ENCODE results near the gene BCL3. TPM values are rescaled to one million over a fixed set of nuclear protein-coding genes. Genes with fewer than 3 reads are reported as not detected.
A peak's percentile ranks its signal among the peaks of the same experiment; 100 is the strongest.

Gene BCL3
- total RNA-seq, 1 experiment from 2014 or later, result 2.7 TPM

GRCh38 chr19:44749994-44750393 is 1.5 kb downstream of the BCL3 start:
- DNase-seq (ENCODE audit: low read depth, low spot score), result no peak
- in situ Hi-C loops (cut with HindIII; ENCODE audit: low pct_unique_long_range_greater_than_20kb, low sequenced_read_pairs), result no loop called here

- no peak for DNase-seq (ENCODE audit: low read depth, low spot score)
Observed at GRCh38 chr19:44752123-44752815, 3.8 kb downstream of the BCL3 start.

GRCh38 chr19:44752816-44753625 is 4.5 kb downstream of the BCL3 start:
- peak; percentile 88 for DNase-seq (ENCODE audit: low read depth, low spot score)
- in situ Hi-C loops (cut with HindIII; ENCODE audit: low pct_unique_long_range_greater_than_20kb, low sequenced_read_pairs), result no loop called here

More at GRCh38 chr19:44752123-44752815, 3.8 kb downstream of the BCL3 start:
- in situ Hi-C loops (cut with HindIII; ENCODE audit: low pct_unique_long_range_greater_than_20kb, low sequenced_read_pairs), result no loop called here

- no peak for DNase-seq (ENCODE audit: low read depth, low spot score)
- in situ Hi-C loops (cut with HindIII; ENCODE audit: low pct_unique_long_range_greater_than_20kb, low sequenced_read_pairs), result no loop called here
Observed at GRCh38 chr19:44753626-44753931, 5.1 kb downstream of the BCL3 start.

- DNase-seq (ENCODE audit: low read depth, low spot score), result peak; percentile 66
- in situ Hi-C loops (cut with HindIII; ENCODE audit: low pct_unique_long_range_greater_than_20kb, low sequenced_read_pairs), result no loop called here
Observed at GRCh38 chr19:44753932-44754749, 5.6 kb downstream of the BCL3 start.

GRCh38 chr19:44754750-44755080 is 6.2 kb downstream of the BCL3 start:
- in situ Hi-C loops (cut with HindIII; ENCODE audit: low pct_unique_long_range_greater_than_20kb, low sequenced_read_pairs), result no loop called here
- no peak for DNase-seq (ENCODE audit: low read depth, low spot score)

- DNase-seq (ENCODE audit: low read depth, low spot score), result no peak
- in situ Hi-C loops (cut with HindIII; ENCODE audit: low pct_unique_long_range_greater_than_20kb, low sequenced_read_pairs), result no loop called here
Observed at GRCh38 chr19:44755219-44755618, 6.7 kb downstream of the BCL3 start.

- in situ Hi-C loops (cut with HindIII; ENCODE audit: low pct_unique_long_range_greater_than_20kb, low sequenced_read_pairs), result no loop called here
- no peak for DNase-seq (ENCODE audit: low read depth, low spot score)
Observed at GRCh38 chr19:44756089-44756562, 7.6 kb downstream of the BCL3 start.

GRCh38 chr19:44757057-44757734 is 8.7 kb downstream of the BCL3 start:
- no peak for DNase-seq (ENCODE audit: low read depth, low spot score)
- in situ Hi-C loops (cut with HindIII; ENCODE audit: low pct_unique_long_range_greater_than_20kb, low sequenced_read_pairs), result no loop called here

GRCh38 chr19:44757735-44758505 is 9.4 kb downstream of the BCL3 start:
- in situ Hi-C loops (cut with HindIII; ENCODE audit: low pct_unique_long_range_greater_than_20kb, low sequenced_read_pairs), result no loop called here
- DNase-seq (ENCODE audit: low read depth, low spot score), result no peak

- in situ Hi-C loops (cut with HindIII; ENCODE audit: low pct_unique_long_range_greater_than_20kb, low sequenced_read_pairs), result no loop called here
- no peak for DNase-seq (ENCODE audit: low read depth, low spot score)
Observed at GRCh38 chr19:44758596-44758995, 10.1 kb downstream of the BCL3 start.

- DNase-seq (ENCODE audit: low read depth, low spot score), result no peak
- in situ Hi-C loops (cut with HindIII; ENCODE audit: low pct_unique_long_range_greater_than_20kb, low sequenced_read_pairs), result no loop called here
Observed at GRCh38 chr19:44759083-44759804, 10.7 kb downstream of the BCL3 start.

- DNase-seq (ENCODE audit: low read depth, low spot score), result no peak
- in situ Hi-C loops (cut with HindIII; ENCODE audit: low pct_unique_long_range_greater_than_20kb, low sequenced_read_pairs), result no loop called here
Observed at GRCh38 chr19:44762038-44762437, 13.5 kb downstream of the BCL3 start.

GRCh38 chr19:44765033-44765948 is 16.8 kb downstream of the BCL3 start:
- DNase-seq (ENCODE audit: low read depth, low spot score), result no peak
- in situ Hi-C loops (cut with HindIII; ENCODE audit: low pct_unique_long_range_greater_than_20kb, low sequenced_read_pairs), result no loop called here

GRCh38 chr19:44765949-44766335 is 17.4 kb downstream of the BCL3 start:
- in situ Hi-C loops (cut with HindIII; ENCODE audit: low pct_unique_long_range_greater_than_20kb, low sequenced_read_pairs), result no loop called here
- DNase-seq (ENCODE audit: low read depth, low spot score), result no peak
